MM.1S (cell line): ENCODE measurements around the gene SHC2.

Experiments
- DNase-seq: peaks from one replicate; pipeline ENCODE4 v3.0.0-alpha.2; 2015
- H2AFZ ChIP-seq: fragments of 300-600 bp; sonication (generic); 2 replicates; pipeline ENCODE4 v1.6.0; 2016; ENCODE audit warnings: antibody characterized with exemption, low read length
- H3F3A ChIP-seq: fragments of 300-600 bp; sonication (generic); 2 replicates; pipeline ENCODE4 v1.6.1; 2016; ENCODE audit warnings: mild to moderate bottlenecking, antibody characterized with exemption, low read length, moderate library complexity, mixed read lengths; ENCODE audit not compliant: insufficient read depth
- H3K27ac ChIP-seq: fragments of 300-600 bp; sonication (generic); 2 replicates; pipeline ENCODE4 v1.5.1; 2016; ENCODE audit warnings: mild to moderate bottlenecking, low read length
- H3K27me3 ChIP-seq: fragments of 300-600 bp; sonication (generic); replicated peaks from 2 replicates; pipeline ENCODE4 v1.6.0; 2016; ENCODE audit warnings: low read length; ENCODE audit not compliant: insufficient read depth
- H3K36me3 ChIP-seq: fragments of 300-600 bp; sonication (generic); replicated peaks from 2 replicates; pipeline ENCODE4 v1.6.1; 2016; ENCODE audit warnings: mild to moderate bottlenecking, low read length, mixed read lengths; ENCODE audit not compliant: insufficient read depth
- H3K4me1 ChIP-seq: fragments of 300-600 bp; sonication (generic); 2 replicates; pipeline ENCODE4 v1.6.1; 2016; ENCODE audit warnings: low read length, mixed read lengths
- H3K4me2 ChIP-seq: fragments of 300-600 bp; sonication (generic); 2 replicates; pipeline ENCODE4 v1.6.0; 2016; ENCODE audit warnings: low read depth, low read length
- H3K4me3 ChIP-seq: fragments of 300-600 bp; sonication (generic); 2 replicates; pipeline ENCODE4 v1.5.1; 2016; ENCODE audit warnings: low read length, mixed read lengths
- H3K79me2 ChIP-seq: fragments of 300-600 bp; sonication (generic); 2 replicates; pipeline ENCODE4 v1.6.1; 2016; ENCODE audit warnings: mixed run types, low read length, mixed read lengths
- H3K9ac ChIP-seq: fragments of 300-600 bp; sonication (generic); 2 replicates; pipeline ENCODE4 v1.6.1; 2016; ENCODE audit warnings: low read length, mixed read lengths
- H3K9me2 ChIP-seq: fragments of 300-600 bp; sonication (generic); replicated peaks from 2 replicates; pipeline ENCODE4 v1.6.1; 2016; ENCODE audit warnings: mild to moderate bottlenecking, low read length, mixed read lengths; ENCODE audit not compliant: insufficient read depth
- H3K9me3 ChIP-seq: fragments of 300-600 bp; sonication (generic); replicated peaks from 2 replicates; pipeline ENCODE4 v1.6.1; 2016; ENCODE audit warnings: mild to moderate bottlenecking, low read length, mixed read lengths; ENCODE audit not compliant: insufficient read depth
- H4K20me1 ChIP-seq: fragments of 300-600 bp; sonication (generic); 2 replicates; pipeline ENCODE4 v1.6.1; 2016; ENCODE audit warnings: mild to moderate bottlenecking, low read length, moderate library complexity, mixed read lengths; ENCODE audit not compliant: insufficient read depth
- EZH2 ChIP-seq: fragments of 300-600 bp; sonication (generic); optimal IDR thresholded peaks from 2 replicates; pipeline ENCODE3; 2017; ENCODE audit warnings: low read depth, mild to moderate bottlenecking, antibody characterized with exemption, low read length, mixed read lengths
- EZH2phosphoT487 ChIP-seq: fragments of 300-600 bp; sonication (generic); IDR thresholded peaks from 2 replicates; pipeline ENCODE4 v1.6.1; 2018; ENCODE audit warnings: antibody characterized with exemption, low read length
- TF ChIP-seq, protein P1 (sequence below): fragments of 300-600 bp; sonication (generic); IDR thresholded peaks from 2 replicates; pipeline ENCODE4 v1.5.1; 2016; ENCODE audit warnings: antibody characterized with exemption, low read length, mixed read lengths

Gene SHC2

DNA sequence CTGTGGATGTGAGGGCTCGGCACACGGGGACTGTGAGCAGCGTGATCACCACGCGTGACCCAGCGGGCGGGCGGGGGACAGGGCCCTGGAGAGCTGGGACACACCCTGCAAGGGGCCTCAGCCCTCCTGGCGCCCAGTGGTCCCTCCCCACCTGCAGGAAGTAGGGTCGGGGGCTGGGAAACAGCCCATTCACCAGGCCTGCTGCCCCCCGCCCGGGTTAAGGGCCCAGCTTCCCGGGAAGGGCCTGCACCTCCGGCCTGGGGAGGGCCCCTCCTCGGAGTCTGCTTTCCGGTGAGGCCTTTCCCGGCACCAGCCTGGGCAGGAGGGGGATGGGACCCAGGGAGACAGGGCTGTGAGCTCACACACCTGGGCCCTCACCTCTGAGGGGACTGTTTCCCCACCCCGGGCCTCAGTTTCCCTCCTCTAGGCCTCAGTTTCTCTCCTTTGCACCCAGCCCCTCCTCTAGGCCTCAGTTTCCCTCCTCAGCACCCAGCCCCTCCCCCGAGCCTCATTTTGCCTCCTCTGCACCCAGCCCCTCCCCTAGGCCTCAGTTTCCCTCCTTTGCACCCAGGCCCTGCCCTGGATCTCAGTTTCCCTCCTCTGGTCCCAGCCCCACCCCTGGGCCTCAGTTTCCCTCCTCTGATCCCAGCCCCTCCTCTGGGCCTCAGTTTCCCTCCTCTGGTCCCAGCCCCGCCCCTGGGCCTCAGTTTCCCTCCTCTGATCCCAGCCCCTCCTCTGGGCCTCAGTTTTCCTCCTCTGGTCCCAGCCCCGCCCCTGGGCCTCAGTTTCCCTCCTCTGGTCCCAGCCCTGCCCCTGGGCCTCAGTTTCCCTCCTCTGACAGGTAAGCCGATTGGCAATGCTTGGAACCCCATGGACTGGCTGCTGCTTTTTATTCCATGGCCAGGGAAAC lies 33.6 kb upstream of the SHC2 start:
- Histone ChIP-seq H3K4me3 (no peak overlapping the region), H3K9ac (no peak overlapping the region), H3K27ac (no peak overlapping the region), H2AFZ (no peak overlapping the region), H3K4me1 (peaks cover 3% of the 10 kb centered on the region; the same call in 1 of the 2 replicates), H3F3A (peaks cover 4% of the 10 kb centered on the region; the same call in 1 of the 2 replicates), H3K36me3 (no peaks in the 10 kb centered on the region), H3K9me3 (no peaks in the 10 kb centered on the region), H3K79me2 (no peaks in the 10 kb centered on the region), H3K4me2 (no peak overlapping the region), H4K20me1 (no peaks in the 10 kb centered on the region), H3K27me3 (peaks cover 11% of the 10 kb centered on the region; the same call in 1 of the 2 replicates), H3K9me2 (no peaks in the 10 kb centered on the region)
- DNase-seq: no peak
- TF ChIP-seq, protein P1, sequence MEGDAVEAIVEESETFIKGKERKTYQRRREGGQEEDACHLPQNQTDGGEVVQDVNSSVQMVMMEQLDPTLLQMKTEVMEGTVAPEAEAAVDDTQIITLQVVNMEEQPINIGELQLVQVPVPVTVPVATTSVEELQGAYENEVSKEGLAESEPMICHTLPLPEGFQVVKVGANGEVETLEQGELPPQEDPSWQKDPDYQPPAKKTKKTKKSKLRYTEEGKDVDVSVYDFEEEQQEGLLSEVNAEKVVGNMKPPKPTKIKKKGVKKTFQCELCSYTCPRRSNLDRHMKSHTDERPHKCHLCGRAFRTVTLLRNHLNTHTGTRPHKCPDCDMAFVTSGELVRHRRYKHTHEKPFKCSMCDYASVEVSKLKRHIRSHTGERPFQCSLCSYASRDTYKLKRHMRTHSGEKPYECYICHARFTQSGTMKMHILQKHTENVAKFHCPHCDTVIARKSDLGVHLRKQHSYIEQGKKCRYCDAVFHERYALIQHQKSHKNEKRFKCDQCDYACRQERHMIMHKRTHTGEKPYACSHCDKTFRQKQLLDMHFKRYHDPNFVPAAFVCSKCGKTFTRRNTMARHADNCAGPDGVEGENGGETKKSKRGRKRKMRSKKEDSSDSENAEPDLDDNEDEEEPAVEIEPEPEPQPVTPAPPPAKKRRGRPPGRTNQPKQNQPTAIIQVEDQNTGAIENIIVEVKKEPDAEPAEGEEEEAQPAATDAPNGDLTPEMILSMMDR: no peak
- TF ChIP-seq EZH2: no peak
- TF ChIP-seq EZH2phosphoT487: no peak

DNA sequence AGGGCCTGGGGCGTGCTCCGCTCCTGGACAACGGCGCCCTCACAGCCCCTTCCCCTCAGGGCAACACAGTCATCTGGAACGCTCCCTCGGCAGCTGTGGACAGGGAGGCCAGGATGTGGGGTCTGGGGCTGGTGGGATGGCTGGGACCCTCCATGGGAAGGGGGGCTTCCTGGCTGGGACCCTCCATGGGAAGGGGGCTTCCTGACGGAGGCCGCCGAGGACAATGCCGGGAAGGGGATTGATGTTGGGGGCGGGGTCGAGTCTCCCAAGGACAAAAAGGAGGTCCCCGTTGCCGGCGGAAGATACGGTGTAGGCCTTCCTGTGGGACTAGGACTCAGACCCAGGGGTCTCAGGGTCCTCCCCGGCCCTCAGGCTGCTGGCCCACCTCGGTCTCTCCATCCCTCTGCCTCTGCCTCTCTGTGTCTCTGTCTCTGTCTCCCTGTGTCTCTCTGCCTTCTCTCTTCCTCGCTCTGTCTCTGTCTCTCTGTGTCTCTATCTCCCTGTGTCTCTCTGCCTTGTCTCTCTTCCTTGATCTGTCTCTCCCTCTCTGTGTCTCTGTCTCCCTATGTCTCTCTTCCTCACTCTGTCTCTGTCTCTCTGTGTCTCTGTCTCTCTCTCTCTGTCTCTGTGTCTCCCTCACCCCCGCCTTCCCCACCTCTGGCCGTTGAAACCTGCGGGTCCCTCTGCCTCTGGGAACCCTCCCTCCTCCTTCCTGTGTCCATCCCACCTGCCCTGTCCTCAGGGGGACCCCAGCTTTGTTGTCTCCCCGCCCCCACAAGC lies 32.7 kb upstream of the SHC2 start:
- no peak overlapping the region for H3K4me3 ChIP-seq
- no peak overlapping the region for H3K4me2 ChIP-seq
- no peaks in the 10 kb centered on the region for H3K79me2 ChIP-seq
- peaks cover 4% of the 10 kb centered on the region; the same call in 1 of the 2 replicates for H3F3A ChIP-seq
- no peaks in the 10 kb centered on the region for H3K9me2 ChIP-seq
- peaks cover 8% of the 10 kb centered on the region; the same call in 1 of the 2 replicates for H3K27me3 ChIP-seq
- no peaks in the 10 kb centered on the region for H4K20me1 ChIP-seq
- H3K9me3 ChIP-seq: no peaks in the 10 kb centered on the region
- no peak for DNase-seq
- H3K4me1 ChIP-seq: peaks cover 4% of the 10 kb centered on the region; the same call in 1 of the 2 replicates
- no peak overlapping the region for H2AFZ ChIP-seq
- H3K27ac ChIP-seq: no peak overlapping the region
- H3K9ac ChIP-seq: no peak overlapping the region
- TF ChIP-seq EZH2phosphoT487: no peak
- TF ChIP-seq EZH2: no peak
- TF ChIP-seq, protein P1: no peak
- no peaks in the 10 kb centered on the region for H3K36me3 ChIP-seq

- Histone ChIP-seq H3K4me2 (no peak overlapping the region), H3K9me2 (no peaks in the 10 kb centered on the region), H3K79me2 (no peaks in the 10 kb centered on the region), H2AFZ (no peak overlapping the region), H3K4me3 (no peak overlapping the region), H4K20me1 (no peaks in the 10 kb centered on the region), H3K9me3 (no peaks in the 10 kb centered on the region), H3F3A (peaks cover 4% of the 10 kb centered on the region; the same call in 1 of the 2 replicates), H3K27me3 (peaks cover 9% of the 10 kb centered on the region; the same call in 1 of the 2 replicates), H3K9ac (no peak overlapping the region), H3K27ac (no peak overlapping the region), H3K36me3 (no peaks in the 10 kb centered on the region), H3K4me1 (peaks cover 4% of the 10 kb centered on the region; the same call in 1 of the 2 replicates)
- TF ChIP-seq, protein P1: no peak
- TF ChIP-seq EZH2: no peak
- TF ChIP-seq EZH2phosphoT487: no peak
- no peak for DNase-seq
Observed at GRCh38 chr19:492091-492531, 31.3 kb upstream of the SHC2 start.
